Measurements from ENCODE around the gene KDM4B. TPM values are rescaled to one million over a fixed set of nuclear protein-coding genes. Genes with fewer than 3 reads are reported as not detected.
"Not testable (repeated sequence)": the region's sequence is repeated elsewhere in the genome, so short reads cannot be mapped to it uniquely, and the experiment has no call there.

The KDM4B gene
- total and polyA plus RNA-seq, 3 donors from 2014 or later: 33.3 to 72.7 (median 67.7) TPM

DNA sequence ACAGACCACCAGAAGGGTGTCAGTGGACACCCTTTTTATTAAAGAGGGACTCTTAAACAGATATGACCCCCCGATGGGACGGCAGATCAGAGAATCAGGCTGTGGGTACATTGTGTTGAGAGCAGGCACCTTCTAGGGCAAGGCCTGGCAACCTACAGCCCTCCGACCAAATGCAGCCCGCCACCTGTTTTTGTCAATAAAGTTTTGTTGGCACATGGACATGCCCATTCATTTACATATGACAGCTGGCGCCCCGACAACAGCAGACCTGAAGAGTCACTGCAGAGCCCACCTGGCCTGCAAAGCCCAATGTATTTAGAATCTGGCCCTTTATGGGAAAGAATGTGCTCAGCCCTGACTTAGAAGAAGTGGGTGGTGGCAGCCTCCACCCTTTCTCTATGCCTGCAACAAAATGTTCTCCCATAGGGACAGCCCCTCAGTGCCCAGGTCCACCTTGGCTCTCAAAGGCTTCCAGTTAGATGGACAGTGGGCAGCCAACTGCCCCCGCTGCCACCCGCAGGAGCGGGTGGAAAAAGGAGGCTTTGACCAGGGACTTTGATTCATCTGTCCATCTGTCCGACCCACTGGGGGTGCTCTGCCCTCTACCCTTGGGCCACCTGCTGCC is 186.8 kb downstream of the KDM4B start:
- TF ChIP-seq POLR2A (IDR thresholded peaks at IDR 0.05): no peak
- TF ChIP-seq, protein P1, sequence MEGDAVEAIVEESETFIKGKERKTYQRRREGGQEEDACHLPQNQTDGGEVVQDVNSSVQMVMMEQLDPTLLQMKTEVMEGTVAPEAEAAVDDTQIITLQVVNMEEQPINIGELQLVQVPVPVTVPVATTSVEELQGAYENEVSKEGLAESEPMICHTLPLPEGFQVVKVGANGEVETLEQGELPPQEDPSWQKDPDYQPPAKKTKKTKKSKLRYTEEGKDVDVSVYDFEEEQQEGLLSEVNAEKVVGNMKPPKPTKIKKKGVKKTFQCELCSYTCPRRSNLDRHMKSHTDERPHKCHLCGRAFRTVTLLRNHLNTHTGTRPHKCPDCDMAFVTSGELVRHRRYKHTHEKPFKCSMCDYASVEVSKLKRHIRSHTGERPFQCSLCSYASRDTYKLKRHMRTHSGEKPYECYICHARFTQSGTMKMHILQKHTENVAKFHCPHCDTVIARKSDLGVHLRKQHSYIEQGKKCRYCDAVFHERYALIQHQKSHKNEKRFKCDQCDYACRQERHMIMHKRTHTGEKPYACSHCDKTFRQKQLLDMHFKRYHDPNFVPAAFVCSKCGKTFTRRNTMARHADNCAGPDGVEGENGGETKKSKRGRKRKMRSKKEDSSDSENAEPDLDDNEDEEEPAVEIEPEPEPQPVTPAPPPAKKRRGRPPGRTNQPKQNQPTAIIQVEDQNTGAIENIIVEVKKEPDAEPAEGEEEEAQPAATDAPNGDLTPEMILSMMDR (IDR thresholded peaks at IDR 0.05): no peak
- no peak for DNase-seq
- intact Hi-C loops (cut with DNase I; ENCODE audit: low total_unique reads): no loop called here
- 88 to 91% methylated on average over 9 of the region's 10 CpGs for WGBS, 2 donors
- Histone ChIP-seq H3K4me3 (no peak overlapping the region), H3K4me1 (no peaks in the 10 kb centered on the region), H3K27ac (no peak overlapping the region), H3K27me3 (no peaks in the 10 kb centered on the region), H3K9me3 (no peaks in the 10 kb centered on the region), H3K36me3 (ENCODE audit: low read depth, missing control alignments) (no peaks in the 10 kb centered on the region)

DNA sequence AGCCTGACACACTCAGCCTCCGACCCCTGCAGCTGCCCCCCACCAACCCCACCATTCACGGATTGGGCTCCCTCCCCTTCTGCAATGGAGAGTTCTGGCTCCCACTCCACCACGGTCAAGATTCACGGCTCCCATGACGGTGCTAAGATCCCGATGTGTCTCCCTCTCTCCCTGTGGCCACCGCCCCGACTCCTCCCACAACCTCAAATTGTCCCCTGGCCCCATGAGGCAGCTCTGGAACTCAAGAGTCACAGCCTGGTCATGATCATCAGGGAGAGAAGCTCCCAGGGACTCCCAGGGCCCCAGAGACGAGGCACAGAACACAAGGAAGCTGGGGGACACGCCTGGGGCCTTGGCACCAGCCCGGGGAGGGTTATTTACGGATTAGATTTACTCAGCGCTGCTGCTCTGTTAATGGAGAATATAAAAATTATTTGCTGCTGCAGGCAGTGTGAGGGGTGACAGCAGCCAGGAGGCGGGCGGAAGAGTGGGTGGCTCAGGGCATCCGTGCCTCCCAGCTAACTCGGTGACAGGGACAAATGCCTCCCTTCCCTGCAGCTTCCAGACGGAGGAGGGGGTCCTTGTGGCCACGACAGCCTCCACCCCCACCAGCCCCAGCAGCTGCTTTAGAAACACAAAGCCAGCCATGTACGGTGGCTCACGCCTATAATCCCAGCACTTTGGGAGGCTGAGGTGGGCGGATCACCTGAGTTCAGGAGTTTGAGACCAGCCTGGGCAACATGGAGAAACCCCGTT is 187.5 kb downstream of the KDM4B start:
- TF ChIP-seq, protein P1 (IDR thresholded peaks at IDR 0.05): no peak
- TF ChIP-seq POLR2A (IDR thresholded peaks at IDR 0.05): no peak
- Histone ChIP-seq H3K27me3 (no peaks in the 10 kb centered on the region), H3K9me3 (no peaks in the 10 kb centered on the region), H3K36me3 (ENCODE audit: low read depth, missing control alignments) (no peaks in the 10 kb centered on the region), H3K4me3 (no peak overlapping the region), H3K27ac (no peak overlapping the region), H3K4me1 (no peaks in the 10 kb centered on the region)
- intact Hi-C loops (cut with DNase I; ENCODE audit: low total_unique reads): no loop called here
- DNase-seq: no peak
- 55 to 61% methylated on average over 19 to 21 of the region's 23 CpGs for WGBS, 2 donors

DNA sequence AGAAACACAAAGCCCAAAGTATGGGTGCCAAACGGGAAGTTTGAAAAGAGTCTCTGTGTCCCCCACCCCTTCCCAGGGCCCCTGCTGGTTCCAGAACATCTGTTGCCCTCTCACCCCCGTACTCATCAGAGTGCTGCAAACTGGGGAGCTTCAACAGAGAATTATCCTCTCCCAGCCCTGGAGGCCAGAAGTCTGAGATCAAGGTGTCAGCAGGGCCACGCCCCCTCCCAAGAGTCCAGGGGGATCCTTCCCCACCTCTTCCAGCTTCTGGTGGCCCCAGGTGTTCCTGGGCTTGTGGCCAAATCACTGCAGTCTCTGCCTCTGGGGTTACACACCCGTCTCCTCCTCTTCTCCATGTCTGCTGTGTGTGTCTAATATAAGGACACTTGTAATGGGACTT is 188.3 kb downstream of the KDM4B start:
- intact Hi-C loops (cut with DNase I; ENCODE audit: low total_unique reads): no loop called here
- H3K4me1 ChIP-seq: no peaks in the 10 kb centered on the region

DNA sequence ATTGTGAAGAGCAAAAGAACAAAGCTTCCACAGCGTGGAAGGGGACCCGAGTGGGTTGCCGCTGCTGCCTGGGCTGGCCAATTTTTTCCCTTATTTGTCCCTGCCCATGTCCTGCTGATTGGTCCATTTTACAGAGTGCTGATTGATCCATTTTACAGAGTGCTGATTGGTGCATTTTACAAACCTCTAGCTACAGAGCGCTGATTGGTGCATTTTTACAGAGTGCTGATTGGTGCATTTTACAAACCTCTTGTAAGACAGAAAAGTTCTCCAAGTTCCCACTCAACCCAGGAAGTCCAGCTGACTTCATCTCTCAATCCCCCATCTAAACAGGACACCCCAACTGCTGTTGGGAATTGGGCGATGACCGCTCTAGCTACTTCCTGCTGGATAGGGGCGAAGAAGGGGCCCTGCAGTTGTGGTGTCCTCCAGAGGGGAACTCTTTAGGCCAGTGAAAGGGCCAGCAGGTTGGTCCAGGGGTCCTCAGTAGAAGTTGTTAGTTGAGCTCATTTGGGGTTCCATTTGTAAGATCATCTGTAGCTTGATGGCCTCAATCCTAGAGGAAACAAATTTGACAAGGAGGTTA is 189.7 kb downstream of the KDM4B start:
- H3K36me3 ChIP-seq (ENCODE audit: low read depth, missing control alignments); H3K4me3 ChIP-seq; intact Hi-C loops (cut with DNase I; ENCODE audit: low total_unique reads); DNase-seq; H3K4me1 ChIP-seq; H3K27me3 ChIP-seq; H3K27ac ChIP-seq; H3K9me3 ChIP-seq: not testable (repeated sequence)
- 95 to 98% methylated on average over 4 to 7 of the region's 7 CpGs for WGBS, 2 donors

More for the DNA sequence above, 188.3 kb downstream of the KDM4B start:
- TF ChIP-seq, protein P1 (IDR thresholded peaks at IDR 0.05): no peak
- TF ChIP-seq POLR2A (IDR thresholded peaks at IDR 0.05): no peak
- H3K36me3 ChIP-seq (ENCODE audit: low read depth, missing control alignments): no peaks in the 10 kb centered on the region
- 51 to 64% methylated on average over 4 of the region's 4 CpGs for WGBS, 2 donors
- no peak for DNase-seq
- no peaks in the 10 kb centered on the region for H3K27me3 ChIP-seq
- no peaks in the 10 kb centered on the region for H3K9me3 ChIP-seq
- H3K27ac ChIP-seq: no peak overlapping the region
- H3K4me3 ChIP-seq: no peak overlapping the region

DNA sequence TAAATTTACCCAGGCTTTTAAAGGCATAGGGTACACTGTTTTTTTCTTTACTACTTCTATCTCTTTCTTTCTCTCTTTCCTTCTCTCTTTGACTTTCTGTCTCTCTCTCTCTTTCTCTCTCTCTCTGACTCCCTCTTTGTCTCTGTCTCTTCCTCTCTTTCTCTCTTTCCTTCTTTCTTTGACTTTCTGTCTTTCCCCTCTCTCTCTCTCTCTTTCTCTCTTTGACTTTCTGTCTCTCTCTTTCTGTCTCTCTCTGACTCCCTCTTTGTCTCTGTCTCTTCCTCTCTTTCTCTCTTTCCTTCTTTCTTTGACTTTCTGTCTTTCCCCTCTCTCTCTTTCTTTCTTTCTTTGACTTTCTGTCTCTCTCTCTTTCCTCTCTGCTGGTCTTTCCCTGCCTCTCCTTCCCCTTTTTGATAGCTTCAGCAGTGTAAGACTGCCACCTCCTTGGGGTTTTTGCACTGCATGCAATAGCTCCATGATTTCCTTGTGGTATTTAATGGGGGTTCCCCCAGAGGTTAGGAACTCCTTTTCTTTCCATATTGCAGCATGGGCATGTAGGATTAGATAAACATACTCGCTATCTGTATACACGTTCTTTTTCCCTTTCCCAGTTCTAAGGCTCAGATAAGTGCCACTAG is 191.4 kb downstream of the KDM4B start:
- H3K4me3 ChIP-seq; H3K4me1 ChIP-seq; intact Hi-C loops (cut with DNase I; ENCODE audit: low total_unique reads); H3K27me3 ChIP-seq; H3K36me3 ChIP-seq (ENCODE audit: low read depth, missing control alignments); DNase-seq; H3K27ac ChIP-seq; H3K9me3 ChIP-seq: not testable (repeated sequence)
- 79 to 94% methylated on average over 2 of the region's 2 CpGs for WGBS, 2 donors

DNA sequence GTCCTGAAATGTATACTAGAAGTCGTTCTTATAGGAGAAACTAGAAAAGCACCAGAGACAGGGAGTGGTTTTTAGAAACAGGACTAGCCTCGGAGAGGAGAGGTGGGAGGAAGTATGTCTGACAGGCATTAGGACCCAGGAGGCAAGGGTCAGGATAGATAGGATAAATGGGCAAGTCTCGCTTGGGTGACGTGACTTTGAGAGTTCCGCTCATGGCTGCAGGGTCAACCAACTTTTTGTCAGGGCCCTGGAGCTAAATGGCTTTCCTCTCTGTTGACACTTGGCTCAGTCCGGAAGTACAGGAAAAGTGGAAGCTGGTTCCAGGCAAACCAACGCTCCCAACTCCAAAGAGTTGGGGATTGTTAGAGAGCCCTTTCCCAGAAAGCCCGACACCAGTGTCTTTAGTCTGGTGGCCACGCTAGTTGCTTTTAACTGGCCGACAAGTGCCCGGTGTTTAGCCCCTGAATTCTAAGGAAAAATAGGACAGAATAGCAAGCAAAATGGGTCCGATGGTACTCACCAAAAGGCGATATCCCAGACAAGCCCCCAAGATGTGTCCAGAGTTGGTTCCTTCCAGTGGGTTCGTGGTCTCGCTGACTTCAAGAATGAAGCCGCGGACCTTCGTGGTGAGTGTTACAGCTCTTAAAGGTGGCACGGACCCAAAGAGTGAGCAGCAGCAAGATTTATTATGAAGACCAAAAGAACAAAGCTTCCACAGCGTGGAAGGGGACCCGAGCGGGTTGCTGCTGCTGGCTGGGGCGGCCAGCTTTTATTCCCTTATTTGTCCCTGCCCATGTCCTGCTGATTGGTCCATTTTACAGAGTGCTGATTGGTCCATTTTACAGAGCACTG is 196.2 kb downstream of the KDM4B start:
- not testable (repeated sequence) for H3K36me3 ChIP-seq (ENCODE audit: low read depth, missing control alignments); DNase-seq

More for the DNA sequence above, 196.2 kb downstream of the KDM4B start:
- intact Hi-C loops (cut with DNase I; ENCODE audit: low total_unique reads); H3K27me3 ChIP-seq; H3K27ac ChIP-seq; H3K9me3 ChIP-seq; H3K4me3 ChIP-seq; H3K4me1 ChIP-seq: not testable (repeated sequence)
- WGBS, 2 donors: 86 to 88% methylated on average over 23 of the region's 23 CpGs
